Body of pancreas (tissue), 4 donors: Measurements from ENCODE around the gene ZNF837.

Source experiments
- POLR2A ChIP-seq, 3 donors: fragments of 450-650 bp; IDR thresholded peaks; one replicate each; pipeline ENCODE4 v1.6.1; 2016; ENCODE audit warnings: antibody characterized with exemption in 3 of 3, mild to moderate bottlenecking in 2 of 3
- TF ChIP-seq, protein P1 (sequence below), 7 experiments: fragments of 450-650 bp in 4 of 7; fragments of 200-600 bp in 3 of 7; sonication (generic) in 3 of 7; IDR thresholded peaks; one replicate each; pipeline ENCODE4 v1.5.1; 2016 to 2019; ENCODE audit warnings: antibody characterized with exemption in 7 of 7

DNA sequence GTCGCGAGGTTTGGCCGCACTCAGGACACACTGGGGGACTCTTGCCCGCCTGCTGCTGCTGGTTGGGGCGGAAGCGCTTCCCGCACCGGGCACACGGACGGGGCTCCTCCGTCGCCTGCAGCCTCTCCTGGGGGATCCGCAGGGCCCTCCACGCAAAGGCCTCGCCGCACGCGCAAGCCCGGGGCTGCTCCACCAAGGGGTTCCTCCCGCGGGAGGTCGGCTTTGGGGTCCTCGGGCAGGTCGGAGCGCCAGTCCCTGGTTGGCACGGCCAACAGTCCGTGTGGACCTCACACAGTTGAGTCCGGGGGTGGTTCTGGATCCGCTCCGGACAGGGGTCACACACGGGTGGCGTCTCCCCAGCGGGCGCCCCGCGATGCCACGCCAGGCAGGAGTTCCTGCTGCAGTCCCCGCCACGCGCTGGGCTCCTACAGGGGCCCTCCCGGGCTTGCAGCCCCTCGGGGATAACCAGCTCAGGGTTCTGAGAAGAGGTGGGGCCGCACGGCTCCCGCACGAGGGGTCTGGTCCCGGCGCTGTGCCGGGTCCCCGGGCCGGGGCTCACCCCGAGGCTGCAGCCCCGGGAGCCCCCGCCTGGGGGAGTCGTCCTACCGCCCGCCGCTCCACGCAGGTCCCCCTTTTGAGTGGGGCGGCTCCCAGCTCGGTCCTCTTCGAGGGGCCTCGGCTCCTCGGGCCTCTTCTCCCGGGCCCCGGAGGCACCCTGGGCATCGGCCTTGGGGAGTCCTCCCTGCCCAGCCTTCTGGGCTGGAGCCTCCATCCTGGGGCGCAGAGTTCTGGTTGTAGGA is 12.1 kb downstream of the ZNF837 start:
- TF ChIP-seq, protein P1, sequence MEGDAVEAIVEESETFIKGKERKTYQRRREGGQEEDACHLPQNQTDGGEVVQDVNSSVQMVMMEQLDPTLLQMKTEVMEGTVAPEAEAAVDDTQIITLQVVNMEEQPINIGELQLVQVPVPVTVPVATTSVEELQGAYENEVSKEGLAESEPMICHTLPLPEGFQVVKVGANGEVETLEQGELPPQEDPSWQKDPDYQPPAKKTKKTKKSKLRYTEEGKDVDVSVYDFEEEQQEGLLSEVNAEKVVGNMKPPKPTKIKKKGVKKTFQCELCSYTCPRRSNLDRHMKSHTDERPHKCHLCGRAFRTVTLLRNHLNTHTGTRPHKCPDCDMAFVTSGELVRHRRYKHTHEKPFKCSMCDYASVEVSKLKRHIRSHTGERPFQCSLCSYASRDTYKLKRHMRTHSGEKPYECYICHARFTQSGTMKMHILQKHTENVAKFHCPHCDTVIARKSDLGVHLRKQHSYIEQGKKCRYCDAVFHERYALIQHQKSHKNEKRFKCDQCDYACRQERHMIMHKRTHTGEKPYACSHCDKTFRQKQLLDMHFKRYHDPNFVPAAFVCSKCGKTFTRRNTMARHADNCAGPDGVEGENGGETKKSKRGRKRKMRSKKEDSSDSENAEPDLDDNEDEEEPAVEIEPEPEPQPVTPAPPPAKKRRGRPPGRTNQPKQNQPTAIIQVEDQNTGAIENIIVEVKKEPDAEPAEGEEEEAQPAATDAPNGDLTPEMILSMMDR (IDR thresholded peaks at IDR 0.05): no peak
- no peak for TF ChIP-seq POLR2A (IDR thresholded peaks at IDR 0.05)
